DND-41 (cell line): Measurements from ENCODE around the gene GPC6.

Source experiments
- EZH2 ChIP-seq: IDR thresholded peaks from 3 replicates; pipeline ENCODE4 v1.6.1; 2012; ENCODE audit warnings: borderline replicate concordance, low read depth, mild to moderate bottlenecking, moderate library complexity, low read length, inconsistent platforms; ENCODE audit not compliant: severe bottlenecking
- TF ChIP-seq, protein P1 (sequence below): IDR thresholded peaks from 2 replicates; pipeline ENCODE4 v1.5.1; 2012; ENCODE audit warnings: borderline replicate concordance, low read length, moderate library complexity, mild to moderate bottlenecking; ENCODE audit not compliant: poor library complexity, severe bottlenecking; ENCODE audit errors: extremely low read depth

DNA sequence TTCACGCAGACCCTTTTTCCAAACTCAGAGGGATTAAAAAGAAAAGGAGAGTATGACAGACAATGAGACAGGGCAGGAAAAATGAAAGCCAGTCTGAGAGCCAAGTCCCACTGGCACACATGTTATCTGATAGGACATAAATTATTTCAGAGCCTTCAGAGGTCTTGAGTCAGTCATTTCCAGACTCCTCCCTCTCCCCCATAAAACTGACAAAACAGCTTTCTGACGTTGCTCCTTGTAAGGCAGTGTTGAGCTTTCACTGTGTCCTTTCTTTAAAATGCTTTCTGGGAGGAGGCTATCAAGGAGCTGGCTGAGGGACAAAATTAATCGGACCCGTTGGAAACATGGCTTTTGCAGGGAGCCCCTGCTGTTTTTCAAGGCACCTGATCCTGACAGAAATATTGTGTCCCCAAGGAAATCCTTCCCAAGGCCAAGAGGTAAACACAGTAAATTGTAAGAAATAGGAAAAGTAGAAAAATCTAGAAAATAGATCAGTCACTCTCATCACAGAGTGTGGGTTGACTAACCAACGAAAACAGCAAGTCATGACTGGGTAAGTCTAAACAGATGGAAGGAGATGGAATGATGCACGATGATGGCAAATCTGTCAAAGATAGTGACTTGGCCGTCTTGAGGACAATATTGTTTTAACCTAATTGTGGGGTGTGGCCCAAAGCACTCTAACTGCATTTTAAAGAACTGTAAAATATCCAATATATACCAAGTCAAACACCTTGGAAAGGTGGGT lies 1163.2 kb downstream of the GPC6 start:
- TF ChIP-seq, protein P1, sequence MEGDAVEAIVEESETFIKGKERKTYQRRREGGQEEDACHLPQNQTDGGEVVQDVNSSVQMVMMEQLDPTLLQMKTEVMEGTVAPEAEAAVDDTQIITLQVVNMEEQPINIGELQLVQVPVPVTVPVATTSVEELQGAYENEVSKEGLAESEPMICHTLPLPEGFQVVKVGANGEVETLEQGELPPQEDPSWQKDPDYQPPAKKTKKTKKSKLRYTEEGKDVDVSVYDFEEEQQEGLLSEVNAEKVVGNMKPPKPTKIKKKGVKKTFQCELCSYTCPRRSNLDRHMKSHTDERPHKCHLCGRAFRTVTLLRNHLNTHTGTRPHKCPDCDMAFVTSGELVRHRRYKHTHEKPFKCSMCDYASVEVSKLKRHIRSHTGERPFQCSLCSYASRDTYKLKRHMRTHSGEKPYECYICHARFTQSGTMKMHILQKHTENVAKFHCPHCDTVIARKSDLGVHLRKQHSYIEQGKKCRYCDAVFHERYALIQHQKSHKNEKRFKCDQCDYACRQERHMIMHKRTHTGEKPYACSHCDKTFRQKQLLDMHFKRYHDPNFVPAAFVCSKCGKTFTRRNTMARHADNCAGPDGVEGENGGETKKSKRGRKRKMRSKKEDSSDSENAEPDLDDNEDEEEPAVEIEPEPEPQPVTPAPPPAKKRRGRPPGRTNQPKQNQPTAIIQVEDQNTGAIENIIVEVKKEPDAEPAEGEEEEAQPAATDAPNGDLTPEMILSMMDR: no peak
- TF ChIP-seq EZH2: no peak
